Stimulated activated naive B cell treated with anti-CD40 and anti-IgM and Interleukin-4, amounts not matched to agents 10 μg/mL and 1 μg/mL and 100 μg/mL, for 72 hours (primary cell): ENCODE measurements around the gene FREM1.

Experiments used
- ATAC-seq, 2 donors: fragments of 150-1000 bp; cut with Tn5 transposase; replicated peaks; 2 replicates each; pipeline ENCODE4 v1.10.0; 2021; ENCODE audit warnings: moderate library complexity in 1 of 2
- DNase-seq: peaks from one replicate; pipeline ENCODE4 v3.0.0; 2021
- H3K27ac Mint-ChIP-seq: one replicate; pipeline ENCODE4 v1.8.0; 2022; ENCODE audit warnings: mild to moderate bottlenecking, mixed read lengths
- H3K27me3 Mint-ChIP-seq, 2 donors: one replicate each; pipeline ENCODE4 v1.8.0; 2022; ENCODE audit warnings: mixed read lengths in 2 of 2
- H3K36me3 Mint-ChIP-seq, 2 donors: one replicate each; pipeline ENCODE4 v1.8.0; 2022; ENCODE audit warnings: mixed read lengths in 2 of 2, mild to moderate bottlenecking in 1 of 2
- H3K4me1 Mint-ChIP-seq, 2 donors: one replicate each; pipeline ENCODE4 v1.8.0; 2022; ENCODE audit warnings: mixed read lengths in 2 of 2, mild to moderate bottlenecking in 1 of 2
- H3K4me3 Mint-ChIP-seq, 2 donors: one replicate each; pipeline ENCODE4 v1.8.0; 2022; ENCODE audit warnings: mild to moderate bottlenecking in 2 of 2, mixed read lengths in 2 of 2, moderate library complexity in 1 of 2
- H3K9me3 Mint-ChIP-seq, 2 donors: one replicate each; pipeline ENCODE4 v1.8.0; 2022; ENCODE audit warnings: mixed read lengths in 2 of 2, mild to moderate bottlenecking in 1 of 2

Gene FREM1, protein sequence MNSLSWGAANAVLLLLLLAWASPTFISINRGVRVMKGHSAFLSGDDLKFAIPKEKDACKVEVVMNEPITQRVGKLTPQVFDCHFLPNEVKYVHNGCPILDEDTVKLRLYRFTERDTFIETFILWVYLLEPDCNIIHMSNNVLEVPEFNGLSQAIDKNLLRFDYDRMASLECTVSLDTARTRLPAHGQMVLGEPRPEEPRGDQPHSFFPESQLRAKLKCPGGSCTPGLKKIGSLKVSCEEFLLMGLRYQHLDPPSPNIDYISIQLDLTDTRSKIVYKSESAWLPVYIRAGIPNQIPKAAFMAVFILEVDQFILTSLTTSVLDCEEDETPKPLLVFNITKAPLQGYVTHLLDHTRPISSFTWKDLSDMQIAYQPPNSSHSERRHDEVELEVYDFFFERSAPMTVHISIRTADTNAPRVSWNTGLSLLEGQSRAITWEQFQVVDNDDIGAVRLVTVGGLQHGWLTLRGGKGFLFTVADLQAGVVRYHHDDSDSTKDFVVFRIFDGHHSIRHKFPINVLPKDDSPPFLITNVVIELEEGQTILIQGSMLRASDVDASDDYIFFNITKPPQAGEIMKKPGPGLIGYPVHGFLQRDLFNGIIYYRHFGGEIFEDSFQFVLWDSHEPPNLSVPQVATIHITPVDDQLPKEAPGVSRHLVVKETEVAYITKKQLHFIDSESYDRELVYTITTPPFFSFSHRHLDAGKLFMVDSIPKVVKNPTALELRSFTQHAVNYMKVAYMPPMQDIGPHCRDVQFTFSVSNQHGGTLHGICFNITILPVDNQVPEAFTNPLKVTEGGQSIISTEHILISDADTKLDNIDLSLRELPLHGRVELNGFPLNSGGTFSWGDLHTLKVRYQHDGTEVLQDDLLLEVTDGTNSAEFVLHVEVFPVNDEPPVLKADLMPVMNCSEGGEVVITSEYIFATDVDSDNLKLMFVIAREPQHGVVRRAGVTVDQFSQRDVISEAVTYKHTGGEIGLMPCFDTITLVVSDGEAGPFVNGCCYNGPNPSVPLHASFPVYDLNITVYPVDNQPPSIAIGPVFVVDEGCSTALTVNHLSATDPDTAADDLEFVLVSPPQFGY (N-terminal part only)

DNA sequence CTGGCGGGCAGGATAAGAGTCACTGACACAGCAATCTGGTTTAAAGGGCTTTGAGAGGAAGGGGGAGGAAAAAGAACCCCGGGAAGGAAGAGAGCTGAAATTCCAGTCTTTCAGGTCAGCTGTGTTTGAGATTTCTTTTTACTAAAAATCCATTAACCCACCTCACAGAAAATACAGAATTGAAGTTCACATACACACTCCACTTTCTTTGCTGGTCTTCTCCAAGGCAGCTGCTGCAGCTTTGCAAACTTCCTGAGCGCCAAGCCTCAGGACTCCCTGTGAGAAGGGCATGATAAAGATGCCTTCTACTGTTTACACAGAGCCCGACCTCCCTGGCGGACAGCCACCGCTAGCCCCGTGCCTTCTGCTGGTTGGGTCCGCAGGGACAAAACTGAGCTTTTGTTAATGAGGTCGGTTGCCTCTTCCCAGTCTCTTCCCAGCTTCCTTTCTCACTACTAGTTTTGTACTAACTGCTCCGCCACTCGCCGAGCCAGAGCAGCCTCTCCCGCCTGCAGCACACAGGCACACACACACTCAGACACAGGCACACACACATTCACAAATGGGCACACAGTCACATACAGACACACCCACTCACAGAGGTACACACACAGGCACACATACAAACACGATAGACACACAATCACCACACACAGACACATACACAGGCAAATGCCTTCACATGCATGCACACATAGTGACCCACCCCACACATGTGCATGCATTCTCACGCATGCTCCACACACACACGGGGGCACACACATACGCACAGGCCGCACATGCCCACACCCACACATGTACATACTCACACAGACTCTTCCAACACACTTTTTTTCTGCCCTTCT is at the start of gene FREM1:
Gene FREM1, minus strand, starts transcription at position 468 of the 845 bp plus-strand sequence. CDS start 41,451 bp downstream, outside the sequence.
- ATAC-seq (no peak), DNase-seq (no peak)
- H3K27ac Mint-ChIP-seq: no peak within 1 kb of the TSS
- H3K36me3 Mint-ChIP-seq: no peaks in the 10 kb centered on the region
- no peaks in the 10 kb centered on the region for H3K4me1 Mint-ChIP-seq
- H3K27me3 Mint-ChIP-seq: no peaks in the 10 kb centered on the region
- H3K4me3 Mint-ChIP-seq: no peak within 1 kb of the TSS
- no peaks in the 10 kb centered on the region for H3K9me3 Mint-ChIP-seq

GRCh38 chr9:14958989-14959388 is 48.8 kb upstream of the FREM1 start:
- no peak overlapping the region for H3K4me3 Mint-ChIP-seq
- H3K9me3 Mint-ChIP-seq: peaks cover 0 to 6% of the 10 kb centered on the region in 2 donors
- no peak for ATAC-seq

DNA sequence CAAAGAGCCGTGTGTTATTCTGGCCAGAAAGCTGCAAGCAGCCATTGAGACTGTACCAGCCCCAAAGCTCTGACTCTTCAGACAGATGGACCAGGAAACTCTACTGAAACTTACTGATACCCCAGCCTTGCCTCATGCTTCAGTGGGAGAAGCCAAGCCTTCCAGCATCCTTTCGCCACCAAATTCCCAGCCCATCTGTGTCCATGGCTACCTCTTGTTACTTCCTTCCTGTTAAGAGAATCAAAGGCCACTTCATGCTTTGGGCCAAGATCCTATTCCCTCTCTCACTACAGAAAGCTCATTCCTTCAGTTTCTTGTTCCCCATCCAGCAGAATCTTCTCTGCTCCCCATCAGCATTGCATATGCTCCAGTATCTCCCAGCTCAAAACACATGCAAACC is 46.9 kb upstream of the FREM1 start:
- Mint-ChIP-seq H3K27me3 (no peaks in the 10 kb centered on the region), H3K36me3 (no peaks in the 10 kb centered on the region), H3K4me1 (no peaks in the 10 kb centered on the region), H3K27ac (no peak overlapping the region), H3K9me3 (peaks cover 0 to 8% of the 10 kb centered on the region in 2 donors), H3K4me3 (no peak overlapping the region)
- no peak for DNase-seq
- no peak for ATAC-seq

More at GRCh38 chr9:14958989-14959388, 48.8 kb upstream of the FREM1 start:
- Mint-ChIP-seq H3K27me3 (no peaks in the 10 kb centered on the region), H3K27ac (no peak overlapping the region), H3K4me1 (no peaks in the 10 kb centered on the region), H3K36me3 (no peaks in the 10 kb centered on the region)
- DNase-seq: no peak

GRCh38 chr9:14956208-14956607 is 46.0 kb upstream of the FREM1 start:
- Mint-ChIP-seq H3K27ac (no peak overlapping the region), H3K9me3 (peaks cover 0 to 8% of the 10 kb centered on the region in 2 donors), H3K4me3 (no peak overlapping the region), H3K27me3 (no peaks in the 10 kb centered on the region), H3K36me3 (no peaks in the 10 kb centered on the region), H3K4me1 (no peaks in the 10 kb centered on the region)
- no peak for DNase-seq
- no peak for ATAC-seq

GRCh38 chr9:14945351-14945750 is 35.1 kb upstream of the FREM1 start:
- DNase-seq: no peak
- H3K27ac Mint-ChIP-seq: no peak overlapping the region
- H3K27me3 Mint-ChIP-seq: no peaks in the 10 kb centered on the region
- H3K36me3 Mint-ChIP-seq: no peaks in the 10 kb centered on the region
- H3K9me3 Mint-ChIP-seq: peaks cover 0 to 3% of the 10 kb centered on the region in 2 donors
- H3K4me3 Mint-ChIP-seq: no peak overlapping the region
- no peaks in the 10 kb centered on the region for H3K4me1 Mint-ChIP-seq
- no peak for ATAC-seq

DNA sequence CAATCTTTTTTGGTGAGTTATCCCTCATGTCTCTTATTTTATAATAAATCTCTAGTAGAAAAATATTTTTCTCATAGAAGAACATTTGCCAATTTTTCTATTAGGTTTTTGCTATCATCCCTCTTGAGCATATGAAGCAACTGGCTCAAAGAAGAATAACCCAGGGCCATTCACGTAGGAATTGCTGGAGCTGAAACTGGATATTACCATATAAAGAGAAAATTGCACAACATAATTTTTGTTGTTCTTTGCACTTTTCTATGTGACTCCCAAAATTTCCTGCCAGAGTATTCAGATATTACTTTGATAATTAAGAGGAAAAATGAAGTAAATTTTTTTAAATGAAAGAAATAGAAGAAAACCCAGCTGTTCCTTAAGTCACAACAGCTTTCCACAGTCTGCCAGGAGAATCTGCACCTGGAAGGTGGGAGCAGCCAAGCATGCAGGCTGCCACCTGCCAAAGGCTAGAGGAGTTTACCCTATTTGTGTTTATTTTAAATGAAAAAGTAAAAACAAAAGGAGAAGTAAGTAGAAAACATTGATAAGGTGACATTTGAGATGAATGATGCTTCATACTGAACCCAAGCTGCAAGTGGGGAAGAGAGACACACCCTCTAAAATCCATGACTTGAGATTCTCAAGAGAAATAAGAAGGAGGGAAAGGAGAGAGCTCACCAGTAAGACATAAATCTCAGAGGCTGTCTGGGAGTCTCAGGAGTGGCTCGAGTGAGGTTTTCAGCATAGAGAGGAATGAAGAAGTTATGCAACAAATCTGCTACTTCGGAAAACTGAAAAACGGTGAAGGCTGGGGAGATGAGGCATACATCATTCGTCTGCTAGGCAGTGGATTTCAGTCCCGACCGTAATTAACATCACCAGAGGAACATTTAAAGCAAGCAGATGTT is 31.5 kb upstream of the FREM1 start:
- DNase-seq (no peak), ATAC-seq (no peak)
- Mint-ChIP-seq H3K9me3 (peaks cover 0 to 3% of the 10 kb centered on the region in 2 donors), H3K27ac (no peak overlapping the region), H3K27me3 (no peaks in the 10 kb centered on the region), H3K4me1 (no peaks in the 10 kb centered on the region), H3K4me3 (no peak overlapping the region), H3K36me3 (no peaks in the 10 kb centered on the region)

DNA sequence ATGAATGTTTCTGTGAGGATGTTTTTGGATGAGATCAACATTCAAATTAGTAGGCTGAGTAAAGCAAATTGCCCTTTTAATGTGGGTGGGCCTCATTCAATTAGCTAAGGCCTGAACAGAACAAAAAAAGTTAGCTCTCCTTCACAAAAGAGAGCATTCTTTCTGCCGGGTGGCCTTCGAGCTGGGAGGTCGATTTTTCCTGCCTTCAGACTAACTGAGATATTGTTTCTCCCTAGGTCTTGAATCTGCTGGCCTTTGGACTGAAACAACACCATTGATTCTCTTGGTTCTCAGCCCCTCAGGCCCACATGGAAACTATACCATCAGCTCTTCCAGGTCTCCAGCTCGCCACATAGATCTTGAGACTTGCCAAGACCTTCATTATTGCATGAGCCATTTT is 29.1 kb upstream of the FREM1 start:
- Mint-ChIP-seq H3K36me3 (no peaks in the 10 kb centered on the region), H3K4me1 (no peaks in the 10 kb centered on the region), H3K9me3 (no peaks in the 10 kb centered on the region), H3K4me3 (no peak overlapping the region), H3K27ac (no peak overlapping the region), H3K27me3 (no peaks in the 10 kb centered on the region)
- DNase-seq (no peak), ATAC-seq (no peak)

DNA sequence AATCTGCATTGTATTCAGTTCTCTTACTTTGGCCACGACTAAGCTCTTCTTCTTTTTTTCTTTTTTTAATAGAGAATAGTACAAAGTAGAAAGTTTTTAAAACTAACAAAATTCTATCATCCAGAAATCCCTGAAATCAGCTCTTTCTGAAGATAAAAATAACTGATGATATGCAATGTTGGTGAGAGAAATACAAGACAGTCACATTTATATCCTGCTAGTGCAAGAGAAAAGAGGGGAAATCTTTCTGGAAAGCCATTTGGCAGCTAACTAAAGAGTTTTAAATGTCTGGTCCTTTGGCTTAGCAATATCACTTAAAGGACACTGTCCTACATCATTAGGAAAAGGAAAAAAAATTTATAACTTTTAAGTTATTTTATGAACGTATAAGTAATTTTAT is 27.0 kb upstream of the FREM1 start:
- Mint-ChIP-seq H3K4me3 (no peak overlapping the region), H3K4me1 (no peaks in the 10 kb centered on the region), H3K27me3 (no peaks in the 10 kb centered on the region), H3K36me3 (no peaks in the 10 kb centered on the region), H3K27ac (no peak overlapping the region), H3K9me3 (no peaks in the 10 kb centered on the region)
- DNase-seq: no peak
- no peak for ATAC-seq

DNA sequence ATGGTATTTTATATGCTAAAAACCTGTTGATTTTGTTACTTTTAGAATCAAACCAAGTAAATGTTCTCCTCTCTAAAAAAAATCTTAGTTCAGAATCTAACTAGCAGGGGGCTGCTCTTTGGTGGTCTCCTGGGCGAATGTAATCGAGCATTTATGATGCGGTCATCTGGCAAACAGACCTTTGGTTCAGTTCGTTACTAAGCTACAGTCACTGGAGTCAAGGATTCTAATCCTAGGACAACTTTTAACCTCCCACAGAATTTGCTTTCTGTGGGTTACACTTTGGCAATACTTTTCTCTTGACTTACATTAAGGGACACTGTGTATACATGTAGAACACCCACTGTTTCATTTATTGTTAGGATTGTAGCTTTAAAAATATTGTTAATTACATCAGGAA is 26.3 kb upstream of the FREM1 start:
- Mint-ChIP-seq H3K27me3 (no peaks in the 10 kb centered on the region), H3K9me3 (no peaks in the 10 kb centered on the region), H3K36me3 (no peaks in the 10 kb centered on the region), H3K27ac (no peak overlapping the region), H3K4me1 (no peaks in the 10 kb centered on the region), H3K4me3 (no peak overlapping the region)
- no peak for ATAC-seq
- DNase-seq: no peak

DNA sequence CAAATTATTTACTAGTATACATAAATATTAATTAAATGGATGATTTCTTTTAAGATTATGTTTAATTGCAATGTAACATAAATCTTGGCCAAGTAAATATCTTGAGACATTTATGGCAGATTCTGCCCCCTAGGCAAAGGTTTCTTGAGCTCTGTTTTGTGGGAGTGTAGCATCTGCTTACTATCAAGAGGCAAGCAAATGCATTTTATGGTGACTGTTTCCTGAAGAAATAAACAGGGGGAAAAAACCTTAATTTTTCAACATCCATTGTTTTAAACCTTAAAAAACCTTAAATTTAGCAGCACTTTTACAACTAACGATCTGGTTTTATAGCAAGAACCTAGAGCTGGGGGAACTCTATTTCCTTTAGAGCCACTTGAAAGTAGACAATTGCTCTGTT is 25.7 kb upstream of the FREM1 start:
- no peak overlapping the region for H3K4me3 Mint-ChIP-seq
- no peak overlapping the region for H3K27ac Mint-ChIP-seq
- DNase-seq: no peak
- H3K36me3 Mint-ChIP-seq: no peaks in the 10 kb centered on the region
- H3K9me3 Mint-ChIP-seq: no peaks in the 10 kb centered on the region
- ATAC-seq: no peak
- no peaks in the 10 kb centered on the region for H3K4me1 Mint-ChIP-seq
- H3K27me3 Mint-ChIP-seq: no peaks in the 10 kb centered on the region

DNA sequence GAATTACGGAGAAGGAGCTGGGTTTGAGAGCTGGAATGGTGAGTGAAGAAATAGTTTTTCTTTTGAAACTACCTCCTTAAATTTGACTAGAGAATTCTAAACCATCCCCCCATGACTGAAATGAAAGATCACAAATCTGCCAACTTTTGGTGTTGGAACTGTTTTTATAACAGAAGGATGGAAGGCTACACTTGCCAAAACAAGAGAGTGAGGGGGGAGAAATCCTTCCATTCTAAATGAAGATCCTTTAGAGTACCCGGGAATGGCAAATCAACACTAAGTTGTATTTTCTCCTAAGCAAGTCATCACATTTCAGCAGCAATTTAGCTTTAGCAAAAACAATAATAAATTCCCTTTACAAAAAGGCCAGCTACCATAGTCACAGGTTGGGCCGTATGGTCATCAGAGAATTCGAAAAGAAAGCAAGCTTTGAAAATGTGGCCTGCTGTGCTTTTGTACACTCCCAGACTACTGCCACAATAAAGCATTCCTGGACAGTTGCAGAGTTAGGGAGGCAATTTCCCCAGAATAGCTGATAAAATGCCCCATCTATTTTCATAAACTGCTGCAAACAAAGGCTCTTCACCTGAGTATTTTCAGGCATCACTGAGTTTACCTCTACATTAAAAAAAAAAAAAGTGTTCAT is 25.0 kb upstream of the FREM1 start:
- Mint-ChIP-seq H3K27ac (no peak overlapping the region), H3K36me3 (no peaks in the 10 kb centered on the region)
- DNase-seq: no peak

DNA sequence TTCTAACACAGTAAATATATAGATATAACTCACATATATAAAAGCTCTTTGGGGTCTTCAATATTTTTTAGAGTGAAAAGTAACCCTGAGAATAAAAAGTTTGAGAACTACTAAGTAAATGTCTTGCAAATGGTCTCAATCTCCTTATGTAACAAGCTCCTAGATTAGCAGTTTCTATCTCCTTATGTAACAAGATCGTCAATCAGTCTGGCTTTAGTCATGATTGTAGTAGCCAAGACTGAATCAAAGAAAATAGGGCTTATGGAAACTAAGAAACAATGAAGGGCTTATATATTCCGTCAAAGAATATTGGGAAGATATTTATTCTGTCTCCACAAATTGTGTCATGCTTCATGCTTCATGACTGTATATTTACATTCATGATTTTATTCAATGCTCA is 22.4 kb upstream of the FREM1 start:
- Mint-ChIP-seq H3K27me3 (no peaks in the 10 kb centered on the region), H3K4me1 (no peaks in the 10 kb centered on the region), H3K9me3 (no peaks in the 10 kb centered on the region), H3K27ac (no peak overlapping the region), H3K36me3 (no peaks in the 10 kb centered on the region), H3K4me3 (no peak overlapping the region)
- no peak for DNase-seq
- ATAC-seq: no peak

More for the DNA sequence above, 25.0 kb upstream of the FREM1 start:
- ATAC-seq: no peak
- H3K27me3 Mint-ChIP-seq: no peaks in the 10 kb centered on the region
- no peak overlapping the region for H3K4me3 Mint-ChIP-seq
- no peaks in the 10 kb centered on the region for H3K9me3 Mint-ChIP-seq
- no peaks in the 10 kb centered on the region for H3K4me1 Mint-ChIP-seq

DNA sequence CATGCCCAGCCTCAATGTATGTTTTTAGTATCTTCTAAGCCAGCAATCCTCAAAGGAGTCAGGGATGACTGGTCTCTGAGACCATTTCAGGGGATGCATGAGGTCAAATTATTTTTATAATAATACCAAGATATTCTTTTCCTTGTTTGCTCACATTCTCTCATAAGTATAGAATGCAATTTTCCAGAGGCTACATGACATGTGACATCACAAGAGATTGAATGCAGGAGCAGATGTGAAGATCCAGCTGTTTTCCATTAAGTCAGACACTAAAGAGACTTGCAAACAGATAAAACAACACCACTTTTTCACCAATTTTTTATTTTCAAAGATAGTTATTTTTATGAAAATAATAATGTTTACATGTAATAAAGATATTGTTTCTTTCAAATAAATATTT is 22.0 kb upstream of the FREM1 start:
- no peaks in the 10 kb centered on the region for H3K9me3 Mint-ChIP-seq
- H3K27me3 Mint-ChIP-seq: no peaks in the 10 kb centered on the region
- H3K4me3 Mint-ChIP-seq: no peak overlapping the region
- ATAC-seq (no peak), DNase-seq (no peak)
- no peaks in the 10 kb centered on the region for H3K36me3 Mint-ChIP-seq
- H3K4me1 Mint-ChIP-seq: no peaks in the 10 kb centered on the region
- no peak overlapping the region for H3K27ac Mint-ChIP-seq
